22Rv1 (cell line): Measurements from ENCODE around the gene CACNG1.

Experiments used
- H3K27ac ChIP-seq: fragments of 450-650 bp; 2 replicates; pipeline ENCODE4 v1.5.1; 2017
- CTCF ChIP-seq: fragments of 450-650 bp; IDR thresholded peaks from 2 replicates; pipeline ENCODE4 v1.5.1; 2017; ENCODE audit warnings: mild to moderate bottlenecking
- ZFX ChIP-seq: fragments of 450-650 bp; IDR thresholded peaks from 2 replicates; pipeline ENCODE4 v1.6.1; 2017; ENCODE audit warnings: antibody characterized with exemption, borderline replicate concordance

CACNG1 gene

DNA sequence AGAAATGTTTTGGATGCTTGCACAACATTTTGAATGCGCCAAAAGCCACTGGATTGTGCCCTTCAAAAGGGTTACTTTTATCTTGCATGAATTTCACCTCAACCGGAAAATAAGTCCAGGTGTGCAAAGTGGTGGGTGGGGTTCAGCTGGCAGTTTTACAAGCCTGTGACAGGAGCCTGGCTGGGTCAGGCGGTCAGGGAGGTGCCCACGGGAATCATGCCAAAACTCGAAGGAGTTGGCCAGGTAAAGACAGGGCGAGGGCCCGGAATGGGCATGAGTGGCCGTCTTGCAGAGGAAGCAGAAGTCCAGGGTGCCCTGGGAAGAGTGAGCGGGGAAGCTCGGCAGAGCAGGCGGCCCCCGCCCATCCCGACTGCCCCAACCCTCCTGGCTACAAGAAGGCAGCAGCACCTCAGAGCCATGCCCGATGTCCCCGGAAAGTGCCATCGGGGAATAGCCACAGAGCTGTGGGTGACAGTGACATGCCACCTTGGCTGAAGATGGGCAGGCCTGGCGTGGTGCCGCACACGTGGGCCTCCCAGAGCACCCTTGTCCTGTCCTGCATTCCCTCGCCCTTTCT lies 19.1 kb upstream of the CACNG1 start:
- TF ChIP-seq ZFX: no peak
- no peak for TF ChIP-seq CTCF
- no peak overlapping the region for H3K27ac ChIP-seq

- no peak for TF ChIP-seq ZFX
- no peak for TF ChIP-seq CTCF
- H3K27ac ChIP-seq: no peak overlapping the region
These were observed 18.0 kb upstream of the CACNG1 start for GRCh38 chr17:67026341-67026740.

DNA sequence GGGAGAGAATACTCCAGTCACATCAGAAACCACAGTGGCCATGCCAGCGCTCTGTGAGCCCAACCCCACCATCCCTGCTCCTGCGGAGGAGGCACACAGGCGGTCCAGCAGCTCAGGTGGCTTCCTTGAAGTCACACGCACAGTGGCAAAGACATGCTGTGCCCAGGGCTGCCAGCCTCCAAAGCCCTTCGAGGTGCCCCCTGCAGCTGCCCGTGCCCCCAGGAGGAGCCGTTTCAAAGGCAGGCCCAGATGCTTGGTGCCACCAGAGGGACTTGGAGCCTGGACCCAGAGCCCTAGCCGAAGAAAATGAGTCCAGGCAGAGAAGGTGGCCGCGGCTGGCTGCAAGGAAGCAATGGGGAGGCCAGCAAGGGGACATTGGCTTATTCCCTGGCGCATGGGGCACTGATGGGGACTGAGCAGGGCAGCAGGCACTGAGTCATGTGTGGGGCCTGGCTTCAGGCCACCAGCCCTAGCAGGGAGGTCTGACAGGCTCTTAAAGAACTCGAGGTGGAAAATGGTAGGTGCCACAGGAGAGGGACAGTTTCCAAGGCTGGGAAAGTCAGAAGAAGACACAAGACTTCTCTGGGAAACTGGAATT lies 17.2 kb upstream of the CACNG1 start:
- no peak overlapping the region for H3K27ac ChIP-seq
- TF ChIP-seq ZFX (no peak), CTCF (no peak)

DNA sequence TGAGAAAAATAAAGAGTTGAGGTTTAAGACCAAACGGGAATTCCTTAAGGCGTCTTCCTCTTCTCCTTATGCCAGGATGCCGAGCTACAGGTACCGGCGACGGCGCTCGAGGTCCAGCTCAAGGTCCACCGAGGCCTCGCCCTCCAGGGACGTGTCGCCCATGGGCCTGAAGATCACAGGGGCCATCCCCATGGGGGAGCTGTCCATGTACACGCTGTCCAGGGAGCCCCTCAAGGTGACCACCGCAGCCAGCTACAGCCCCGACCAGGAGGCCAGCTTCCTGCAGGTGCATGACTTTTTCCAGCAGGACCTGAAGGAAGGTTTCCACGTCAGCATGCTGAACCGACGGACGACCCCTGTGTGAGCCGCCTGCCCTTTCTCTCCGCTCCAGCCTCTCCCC lies 13.7 kb upstream of the CACNG1 start:
- no peak overlapping the region for H3K27ac ChIP-seq
- no peak for TF ChIP-seq CTCF
- TF ChIP-seq ZFX: no peak

DNA sequence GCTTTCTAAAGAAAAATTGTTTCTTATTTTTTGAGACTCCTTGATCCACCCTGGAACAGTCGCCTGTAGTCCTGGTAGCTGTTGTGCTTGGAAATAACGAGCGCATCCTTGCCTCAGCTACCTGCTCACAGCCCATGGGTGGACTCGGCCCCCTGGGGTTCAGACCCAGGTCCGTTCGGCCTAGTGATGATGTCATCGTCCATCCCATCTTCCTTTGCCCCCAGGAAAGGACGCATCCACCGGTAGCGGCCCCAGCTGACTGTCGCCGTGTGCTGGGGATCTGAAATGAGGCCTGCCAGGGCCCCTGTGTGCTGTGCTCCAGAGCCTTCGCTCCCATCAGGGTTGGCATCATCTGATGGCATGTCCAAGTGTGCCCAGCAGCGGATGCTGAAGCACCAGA lies 12.0 kb upstream of the CACNG1 start:
- H3K27ac ChIP-seq: no peak overlapping the region
- TF ChIP-seq CTCF: no peak
- no peak for TF ChIP-seq ZFX

DNA sequence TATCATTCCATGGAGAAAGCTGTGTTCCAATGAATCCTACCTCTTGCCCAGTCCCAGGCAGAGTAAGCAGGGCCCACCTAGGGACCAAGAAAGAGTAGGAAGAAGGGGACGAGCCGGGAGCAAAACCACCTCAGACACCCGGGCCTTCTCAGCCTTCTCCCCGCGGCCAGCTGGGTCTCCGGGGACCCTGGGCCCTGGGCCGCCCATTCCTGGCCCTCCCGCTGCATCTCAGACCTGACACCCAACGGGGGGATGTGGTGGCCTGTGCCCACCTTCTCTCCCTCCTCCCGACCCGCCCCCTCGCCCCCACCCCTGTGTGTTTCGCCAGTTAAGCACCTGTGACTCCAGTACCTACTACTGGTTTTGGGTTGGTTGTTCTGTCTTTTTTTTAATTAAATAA lies 11.4 kb upstream of the CACNG1 start:
- TF ChIP-seq CTCF (no peak), ZFX (no peak)
- no peak overlapping the region for H3K27ac ChIP-seq

DNA sequence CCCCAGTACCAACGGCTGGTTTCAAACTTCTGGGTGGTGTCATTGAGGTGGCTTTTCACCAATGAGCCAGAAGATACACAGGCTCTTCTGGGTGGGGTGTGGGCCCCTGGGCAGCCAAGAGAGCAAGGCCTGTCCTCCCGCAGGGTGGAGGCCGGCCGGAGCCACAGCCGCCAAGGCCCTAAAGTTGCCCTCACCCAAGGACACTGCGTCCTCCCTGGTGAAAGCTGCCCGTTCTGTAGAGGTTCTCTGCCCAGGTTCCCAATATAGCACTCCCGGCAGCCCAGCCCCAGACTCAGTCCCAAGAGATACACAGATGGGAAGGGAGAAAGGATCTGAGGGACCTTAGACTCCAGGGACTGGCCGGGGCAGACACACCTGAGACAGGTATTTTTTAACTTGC lies 10.7 kb upstream of the CACNG1 start:
- no peak overlapping the region for H3K27ac ChIP-seq
- TF ChIP-seq ZFX (no peak), CTCF (no peak)
